ENCODE results near the gene FGF2.

The FGF2 gene

DNA sequence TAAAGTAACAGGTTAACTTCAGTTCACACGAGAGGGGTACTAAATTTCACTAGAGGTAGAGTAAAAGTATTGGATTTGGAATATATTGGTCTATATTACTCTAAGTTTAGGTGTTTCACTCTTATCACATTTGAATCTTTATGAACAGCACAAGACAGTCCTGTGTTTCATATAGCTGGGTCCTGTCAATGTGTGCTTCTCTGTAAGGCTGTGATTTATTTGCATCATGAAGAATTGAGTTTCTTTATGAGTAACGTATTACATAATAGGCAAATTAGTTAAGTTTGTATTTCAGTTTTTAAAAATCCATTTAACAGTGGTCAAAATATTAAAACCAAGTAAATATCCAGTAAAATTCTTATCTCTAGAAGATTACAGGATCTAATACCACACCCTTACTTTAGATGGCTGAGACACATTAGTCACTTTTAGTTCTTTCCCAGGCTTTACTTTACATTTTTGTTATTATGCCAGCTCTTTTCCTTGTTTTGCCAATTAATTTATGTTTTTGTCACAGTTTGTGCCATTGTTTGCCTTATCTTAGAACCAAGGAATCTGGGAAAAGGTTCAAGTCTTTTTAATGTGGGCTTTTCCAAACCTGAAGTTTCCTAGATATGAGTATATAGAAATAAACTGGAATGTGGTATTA, 63.6 kb downstream of the FGF2 start:
- no peak for DNase-seq (ENCODE audit: low read depth, low spot score)

DNA sequence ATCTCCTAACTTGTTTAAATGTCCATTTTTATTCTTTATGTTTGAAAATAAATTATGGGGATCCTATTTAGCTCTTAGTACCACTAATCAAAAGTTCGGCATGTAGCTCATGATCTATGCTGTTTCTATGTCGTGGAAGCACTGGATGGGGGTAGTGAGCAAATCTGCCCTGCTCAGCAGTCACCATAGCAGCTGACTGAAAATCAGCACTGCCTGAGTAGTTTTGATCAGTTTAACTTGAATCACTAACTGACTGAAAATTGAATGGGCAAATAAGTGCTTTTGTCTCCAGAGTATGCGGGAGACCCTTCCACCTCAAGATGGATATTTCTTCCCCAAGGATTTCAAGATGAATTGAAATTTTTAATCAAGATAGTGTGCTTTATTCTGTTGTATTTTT, 68.2 kb downstream of the FGF2 start:
- DNase-seq (ENCODE audit: low read depth, low spot score): no peak

DNA sequence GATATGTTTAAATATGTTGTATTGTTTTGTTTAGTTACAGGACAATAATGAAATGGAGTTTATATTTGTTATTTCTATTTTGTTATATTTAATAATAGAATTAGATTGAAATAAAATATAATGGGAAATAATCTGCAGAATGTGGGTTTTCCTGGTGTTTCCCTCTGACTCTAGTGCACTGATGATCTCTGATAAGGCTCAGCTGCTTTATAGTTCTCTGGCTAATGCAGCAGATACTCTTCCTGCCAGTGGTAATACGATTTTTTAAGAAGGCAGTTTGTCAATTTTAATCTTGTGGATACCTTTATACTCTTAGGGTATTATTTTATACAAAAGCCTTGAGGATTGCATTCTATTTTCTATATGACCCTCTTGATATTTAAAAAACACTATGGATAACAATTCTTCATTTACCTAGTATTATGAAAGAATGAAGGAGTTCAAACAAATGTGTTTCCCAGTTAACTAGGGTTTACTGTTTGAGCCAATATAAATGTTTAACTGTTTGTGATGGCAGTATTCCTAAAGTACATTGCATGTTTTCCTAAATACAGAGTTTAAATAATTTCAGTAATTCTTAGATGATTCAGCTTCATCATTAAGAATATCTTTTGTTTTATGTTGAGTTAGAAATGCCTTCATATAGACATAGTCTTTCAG, 68.8 kb downstream of the FGF2 start:
- no peak for DNase-seq (ENCODE audit: low read depth, low spot score)

DNA sequence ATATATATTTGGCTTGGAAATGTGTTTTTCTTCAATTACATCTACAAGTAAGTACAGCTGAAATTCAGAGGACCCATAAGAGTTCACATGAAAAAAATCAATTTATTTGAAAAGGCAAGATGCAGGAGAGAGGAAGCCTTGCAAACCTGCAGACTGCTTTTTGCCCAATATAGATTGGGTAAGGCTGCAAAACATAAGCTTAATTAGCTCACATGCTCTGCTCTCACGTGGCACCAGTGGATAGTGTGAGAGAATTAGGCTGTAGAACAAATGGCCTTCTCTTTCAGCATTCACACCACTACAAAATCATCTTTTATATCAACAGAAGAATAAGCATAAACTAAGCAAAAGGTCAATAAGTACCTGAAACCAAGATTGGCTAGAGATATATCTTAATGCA, 69.6 kb downstream of the FGF2 start:
- no peak for DNase-seq (ENCODE audit: low read depth, low spot score)

DNA sequence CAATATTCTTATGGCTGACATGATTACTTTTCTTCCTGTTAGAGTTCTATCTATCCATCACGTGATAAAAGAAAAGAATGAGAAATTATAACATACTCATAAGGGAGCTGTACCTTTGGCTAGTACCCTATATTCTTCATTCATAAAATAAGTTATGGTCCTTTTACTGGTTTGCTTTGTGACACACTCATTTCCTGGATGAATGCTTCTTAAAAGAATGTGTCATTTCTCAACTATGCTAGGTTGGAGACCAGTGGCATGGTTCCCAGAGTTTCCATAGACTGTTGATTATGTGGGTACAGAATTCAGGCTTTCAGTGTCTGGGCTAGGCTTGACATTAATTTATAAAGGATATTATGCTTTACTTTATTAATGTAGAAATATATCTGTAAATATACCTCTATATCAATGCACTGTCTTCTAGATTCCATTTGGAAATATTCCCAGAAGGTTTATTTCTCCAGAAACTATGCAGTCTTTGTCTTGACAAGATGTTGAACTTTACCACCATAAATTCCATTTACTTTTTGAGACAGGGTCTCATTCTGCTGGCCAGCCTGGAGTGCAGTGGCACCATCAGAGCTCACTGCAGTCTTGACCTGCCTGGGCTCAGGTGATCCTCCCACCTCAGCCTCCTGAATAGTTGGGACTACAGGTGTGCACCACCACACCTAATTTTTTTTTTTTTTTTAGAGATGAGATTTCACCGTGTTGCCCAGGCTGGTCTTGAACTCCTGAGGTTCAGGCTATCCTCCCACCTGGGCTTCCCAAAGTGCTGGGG, 71.9 kb downstream of the FGF2 start:
- no peak for DNase-seq (ENCODE audit: low read depth, low spot score)

DNA sequence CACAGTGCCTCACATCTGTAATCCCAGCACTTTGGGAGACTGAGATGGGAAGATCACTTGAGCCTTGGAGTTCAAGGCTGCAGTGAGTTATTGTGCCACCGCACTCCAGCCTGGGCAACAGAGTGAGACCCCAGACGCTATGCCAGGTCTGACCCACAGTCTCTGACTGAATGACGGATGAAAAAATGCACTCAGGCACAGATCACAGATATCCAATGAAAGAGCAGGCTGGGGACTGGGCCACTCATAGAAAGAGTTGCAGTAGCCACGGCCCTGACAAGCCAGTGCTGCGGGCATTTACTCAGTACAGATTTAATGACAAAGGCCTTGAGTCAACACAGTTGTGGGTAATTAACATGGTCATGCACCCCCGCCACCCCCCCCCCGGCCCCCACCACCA, 73.1 kb downstream of the FGF2 start:
- DNase-seq (ENCODE audit: low read depth, low spot score): no peak

DNA sequence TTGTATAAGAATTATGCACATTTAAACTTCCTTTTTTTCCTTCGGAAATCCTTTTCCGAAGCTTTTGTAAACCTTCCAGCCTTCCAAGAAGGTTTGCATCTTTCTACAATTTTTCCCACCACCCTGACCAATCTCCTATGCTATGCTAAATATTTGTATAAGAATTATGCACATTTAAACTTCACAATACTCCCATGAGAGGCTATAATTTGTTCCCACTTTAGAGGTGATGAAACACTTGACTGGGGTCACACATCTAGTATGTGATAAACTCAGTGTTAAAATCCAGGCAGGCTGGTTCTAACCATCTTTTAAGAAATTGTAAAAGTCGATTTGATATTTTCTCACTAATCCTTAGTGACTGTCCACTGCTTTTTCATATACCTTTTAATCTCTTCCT, 73.7 kb downstream of the FGF2 start:
- DNase-seq (ENCODE audit: low read depth, low spot score): no peak

DNA sequence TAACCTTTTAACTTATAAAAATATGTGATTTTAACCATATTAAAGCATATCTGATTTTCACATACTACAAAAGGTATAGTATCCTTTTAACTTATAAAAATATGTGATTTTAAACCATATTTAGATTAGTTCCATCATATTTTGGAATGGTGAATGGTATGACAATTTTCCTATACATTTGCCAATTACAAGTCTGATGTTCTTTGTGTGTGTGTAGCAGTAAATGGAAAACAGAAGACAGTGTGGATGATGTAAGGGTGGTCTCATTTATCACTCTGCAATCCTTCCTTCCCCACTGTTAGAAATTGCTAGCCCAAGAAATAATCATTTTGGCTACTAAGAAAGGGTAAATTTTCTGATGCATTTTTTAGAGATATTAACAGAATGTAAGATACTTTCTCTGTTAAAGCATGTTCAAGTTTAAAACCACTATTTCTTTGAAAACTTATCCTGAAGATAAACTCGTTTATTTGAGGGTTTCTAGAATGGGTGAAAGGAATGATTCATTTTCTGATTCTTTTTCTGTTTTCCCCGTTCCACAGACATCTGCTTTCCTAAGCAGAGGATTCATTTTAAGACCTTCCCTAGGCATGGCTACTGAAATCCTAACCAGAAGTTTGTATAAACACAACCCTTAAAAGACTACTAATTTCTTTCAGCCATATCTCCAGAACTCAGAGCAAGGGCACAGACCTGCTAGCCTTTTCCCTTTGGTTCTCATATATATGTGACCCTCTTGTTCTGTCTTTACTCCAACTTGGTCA, 74.8 kb downstream of the FGF2 start:
- no peak for DNase-seq (ENCODE audit: low read depth, low spot score)

DNA sequence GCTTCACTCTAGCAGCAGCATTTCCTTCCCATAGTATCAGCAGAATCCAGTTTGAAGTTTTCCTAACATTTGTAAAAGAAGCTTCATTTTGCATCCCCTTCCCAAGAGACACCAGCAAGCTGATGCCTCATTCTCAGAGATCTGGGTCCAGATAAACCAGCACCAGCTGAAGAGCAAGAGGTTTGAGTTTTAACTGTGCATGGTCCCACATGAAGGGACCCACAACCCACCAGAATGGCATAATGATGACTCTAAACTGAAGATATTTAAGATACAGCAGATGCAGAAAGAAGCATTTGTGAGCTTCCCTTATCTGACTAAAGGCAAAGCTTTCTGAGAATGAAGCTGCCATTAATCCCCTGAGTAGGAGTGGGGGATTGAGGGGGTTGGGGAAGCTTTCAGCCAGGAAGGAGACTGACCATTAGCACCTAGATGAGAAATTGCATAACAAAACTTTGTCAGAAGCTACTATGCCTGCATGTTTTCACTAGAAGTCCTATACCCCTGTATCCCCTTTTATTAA, 77.2 kb downstream of the FGF2 start:
- DNase-seq (ENCODE audit: low read depth, low spot score): no peak

DNA sequence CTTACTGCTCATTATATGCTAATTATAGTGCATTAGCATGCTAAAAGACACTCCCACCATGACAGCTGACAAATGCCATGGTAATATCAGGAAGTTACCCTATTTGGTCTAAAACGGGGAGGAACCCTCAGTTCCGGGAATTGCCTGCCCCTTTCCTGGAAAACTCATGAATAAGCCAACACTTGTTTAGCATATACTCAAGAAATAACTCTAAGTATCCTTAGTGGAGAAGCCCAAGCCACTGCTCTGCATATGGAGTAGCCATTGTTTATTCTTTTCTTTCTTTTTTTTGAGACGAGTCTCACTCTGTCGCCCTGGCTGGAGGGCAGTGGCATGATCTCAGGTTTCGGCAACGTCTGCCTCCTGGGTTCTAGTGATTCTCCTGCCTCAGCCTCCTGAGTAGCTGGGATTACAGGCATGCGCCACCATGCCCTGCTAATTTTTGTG, 80.3 kb downstream of the FGF2 start:
- no peak for DNase-seq (ENCODE audit: low read depth, low spot score)

DNA sequence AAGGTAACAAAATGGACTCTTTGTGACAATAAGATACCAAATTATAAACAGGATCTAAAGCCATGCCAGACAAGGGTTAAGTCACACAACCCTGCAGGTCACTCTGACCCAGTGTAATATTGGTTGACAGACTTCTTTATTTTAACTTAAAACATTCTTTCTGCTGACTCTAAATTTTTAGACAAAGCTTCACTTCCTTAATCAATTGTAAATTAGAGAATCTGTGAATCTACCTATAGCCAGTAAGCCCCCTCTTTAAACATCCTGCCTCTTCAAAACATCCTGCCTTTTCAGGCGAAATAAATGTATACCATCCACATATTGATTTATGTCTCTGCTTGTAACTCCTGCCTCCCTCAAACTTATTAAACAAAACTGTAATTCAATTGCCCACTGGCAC, 81.6 kb downstream of the FGF2 start:
- no peak for DNase-seq (ENCODE audit: low read depth, low spot score)

DNA sequence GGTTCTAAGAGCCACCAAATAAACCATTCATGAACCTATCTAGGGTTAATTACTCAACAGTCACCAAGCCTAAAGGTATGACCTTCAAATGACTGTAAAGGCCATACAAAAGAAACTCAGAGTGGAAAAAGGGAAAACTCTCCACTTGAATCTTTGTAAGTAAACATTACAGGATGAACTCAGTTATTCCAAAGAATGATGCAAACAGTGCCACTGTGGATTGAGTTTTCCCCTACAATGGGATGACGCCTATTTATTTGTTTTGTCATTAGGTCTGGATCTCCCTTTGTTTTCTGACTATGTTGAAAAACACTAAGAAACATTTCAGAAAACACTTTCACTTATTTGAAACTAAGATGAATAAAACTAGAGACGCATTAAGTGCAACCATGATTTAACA, 83.1 kb downstream of the FGF2 start:
- DNase-seq (ENCODE audit: low read depth, low spot score): no peak

DNA sequence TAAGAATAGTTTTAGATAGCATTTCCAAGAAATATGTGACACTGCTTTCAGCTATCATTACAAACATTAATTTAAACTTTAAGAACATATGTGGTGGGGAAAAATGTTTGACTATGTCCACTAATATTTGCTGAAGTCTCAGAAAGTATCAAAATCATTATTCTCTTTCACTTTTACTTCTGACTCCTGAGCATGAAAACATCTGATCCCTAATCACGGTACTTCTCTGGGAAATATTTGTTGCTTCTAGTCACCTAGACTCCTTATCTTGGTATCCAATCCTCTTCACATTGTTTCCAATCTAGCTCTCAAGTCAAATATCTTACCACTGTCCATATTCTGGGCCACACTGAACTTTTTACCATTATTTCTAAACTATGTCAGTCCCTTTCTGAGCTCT, 85.0 kb downstream of the FGF2 start:
- no peak for DNase-seq (ENCODE audit: low read depth, low spot score)

DNA sequence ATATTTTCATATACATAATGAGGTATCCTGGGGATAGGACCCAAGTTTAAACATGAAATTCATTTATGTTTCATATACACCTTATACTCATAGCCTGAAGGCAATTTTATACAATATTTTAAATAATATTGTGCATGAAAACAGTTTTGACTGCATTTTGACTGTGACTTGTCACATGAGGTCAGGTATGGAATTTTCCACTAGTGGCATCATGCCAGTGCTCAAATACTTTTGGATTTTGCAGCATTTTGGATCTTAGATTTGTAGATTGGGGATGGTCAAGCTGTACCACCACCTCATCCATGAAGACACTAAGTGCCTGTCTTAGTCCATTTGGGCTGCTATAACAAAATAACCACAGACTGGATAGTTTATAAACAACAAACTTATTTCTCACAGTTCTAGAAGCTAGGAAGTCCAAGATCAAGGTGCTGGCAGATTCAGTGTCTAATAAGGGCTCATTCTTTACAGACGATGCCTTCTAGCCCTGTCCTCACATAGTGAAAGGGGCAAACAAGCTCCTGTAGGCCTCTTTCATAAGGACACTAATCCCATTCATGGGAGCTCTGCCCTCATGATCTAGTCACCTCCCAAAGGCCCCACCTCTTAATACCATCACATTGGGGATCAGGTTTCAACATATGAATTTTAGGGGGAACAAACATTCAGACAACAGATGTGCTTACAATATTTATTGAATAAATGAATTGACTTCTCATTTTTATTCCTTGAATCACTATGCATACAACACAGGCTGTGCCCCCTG, 86.4 kb downstream of the FGF2 start:
- no peak for DNase-seq (ENCODE audit: low read depth, low spot score)

DNA sequence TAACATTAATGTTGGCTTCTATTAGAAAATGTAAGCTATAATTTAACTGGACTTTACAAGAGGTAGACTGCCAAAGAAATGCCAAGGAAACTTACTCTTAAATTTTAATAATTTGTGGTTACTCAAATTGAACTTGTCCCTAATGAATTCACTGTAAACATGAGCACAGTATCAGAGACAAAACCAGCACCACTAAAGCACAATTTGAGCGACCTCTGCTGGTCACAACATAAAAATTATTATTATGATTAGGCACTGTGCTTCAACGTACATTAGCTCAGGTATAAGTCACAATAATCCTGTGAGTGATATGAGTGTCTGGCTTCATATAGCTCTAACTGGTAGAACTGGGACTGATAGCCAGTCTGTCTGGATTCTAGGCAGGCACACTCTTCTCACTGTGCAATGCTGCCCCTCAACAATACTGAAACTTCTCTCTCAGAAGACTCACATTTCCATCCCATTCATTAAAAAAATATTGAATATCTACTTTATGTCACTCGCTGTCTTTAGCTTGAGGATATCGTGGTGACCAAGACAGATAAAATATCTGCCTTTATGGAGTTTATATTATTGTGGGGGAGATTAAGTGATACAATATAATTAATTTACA, 87.8 kb downstream of the FGF2 start:
- no peak for DNase-seq (ENCODE audit: low read depth, low spot score)

DNA sequence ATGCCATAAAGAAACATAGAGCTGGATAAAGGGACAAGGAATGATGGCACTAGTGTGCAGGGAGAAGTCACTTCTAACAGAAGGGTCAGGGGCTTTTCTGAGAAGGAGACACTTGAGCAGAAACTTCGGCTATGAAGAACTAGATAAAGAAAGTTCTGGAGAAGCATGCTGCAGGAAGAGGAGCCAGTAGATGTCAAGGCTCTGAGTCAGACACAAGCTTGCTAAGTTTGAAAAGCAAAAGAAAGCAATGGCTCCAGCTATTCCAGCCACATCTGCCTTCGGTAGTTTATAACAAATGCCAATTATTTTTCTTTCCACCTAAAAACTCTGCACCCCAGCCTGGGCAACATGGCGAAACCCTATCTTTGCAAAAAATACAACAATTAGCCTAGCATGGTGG, 88.3 kb downstream of the FGF2 start:
- DNase-seq (ENCODE audit: low read depth, low spot score): no peak

DNA sequence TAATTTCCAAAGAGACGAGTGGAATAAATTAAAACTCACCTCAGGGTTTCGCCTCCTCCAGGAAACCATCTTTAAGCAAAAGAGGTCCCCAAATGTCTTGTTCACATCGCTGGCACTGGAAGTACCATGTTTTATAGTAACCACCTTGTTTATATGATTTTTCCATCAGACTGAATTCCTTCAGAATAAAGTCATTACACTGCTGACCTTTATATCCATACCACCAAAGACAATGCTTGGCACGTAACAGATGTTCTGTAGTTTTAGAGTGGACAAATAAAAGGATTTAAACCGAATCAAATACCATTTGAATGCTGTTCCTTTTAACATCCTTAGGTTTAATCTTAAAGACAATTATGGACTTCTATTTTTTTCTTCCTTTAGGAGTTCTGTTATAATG, 91.1 kb downstream of the FGF2 start:
- DNase-seq (ENCODE audit: low read depth, low spot score): no peak

DNA sequence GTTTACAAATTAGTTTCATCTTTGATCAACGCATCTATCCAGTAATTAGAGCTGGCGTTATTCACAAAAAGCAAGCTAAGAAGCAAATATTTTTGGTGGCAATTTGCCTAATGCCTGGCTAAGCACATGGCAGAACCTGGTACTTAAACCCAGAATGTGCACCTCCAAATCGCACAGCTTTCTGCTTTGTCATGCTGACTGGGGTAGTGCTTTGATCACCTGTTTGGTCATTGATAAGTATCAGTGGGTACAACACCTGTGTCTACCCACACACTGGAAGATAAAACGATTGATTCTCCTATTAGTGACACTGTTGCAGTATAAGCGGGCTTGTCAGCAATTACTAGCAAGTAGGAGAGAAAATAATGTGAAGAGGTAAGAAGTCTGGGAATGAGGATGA, 93.8 kb downstream of the FGF2 start:
- no peak for DNase-seq (ENCODE audit: low read depth, low spot score)

DNA sequence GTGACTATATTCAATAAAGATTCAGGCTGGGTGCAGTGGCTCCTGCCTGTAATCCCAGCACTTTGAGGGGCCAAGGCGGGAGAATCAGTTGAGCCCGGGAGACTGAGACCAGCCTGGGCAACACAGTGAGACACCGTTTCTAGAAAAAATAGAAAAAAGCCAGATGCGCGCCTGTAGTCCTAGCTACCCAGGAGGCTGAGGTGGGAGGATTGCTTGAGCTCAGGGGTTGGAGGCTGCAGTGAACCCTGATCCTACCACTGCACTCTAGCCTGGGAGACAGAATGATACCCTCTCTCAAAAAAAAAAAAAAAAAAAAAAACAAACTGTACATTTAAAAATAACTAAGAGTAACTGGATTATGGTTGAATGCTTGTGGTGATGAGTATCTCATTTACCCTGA, 94.7 kb downstream of the FGF2 start:
- DNase-seq (ENCODE audit: low read depth, low spot score): no peak

DNA sequence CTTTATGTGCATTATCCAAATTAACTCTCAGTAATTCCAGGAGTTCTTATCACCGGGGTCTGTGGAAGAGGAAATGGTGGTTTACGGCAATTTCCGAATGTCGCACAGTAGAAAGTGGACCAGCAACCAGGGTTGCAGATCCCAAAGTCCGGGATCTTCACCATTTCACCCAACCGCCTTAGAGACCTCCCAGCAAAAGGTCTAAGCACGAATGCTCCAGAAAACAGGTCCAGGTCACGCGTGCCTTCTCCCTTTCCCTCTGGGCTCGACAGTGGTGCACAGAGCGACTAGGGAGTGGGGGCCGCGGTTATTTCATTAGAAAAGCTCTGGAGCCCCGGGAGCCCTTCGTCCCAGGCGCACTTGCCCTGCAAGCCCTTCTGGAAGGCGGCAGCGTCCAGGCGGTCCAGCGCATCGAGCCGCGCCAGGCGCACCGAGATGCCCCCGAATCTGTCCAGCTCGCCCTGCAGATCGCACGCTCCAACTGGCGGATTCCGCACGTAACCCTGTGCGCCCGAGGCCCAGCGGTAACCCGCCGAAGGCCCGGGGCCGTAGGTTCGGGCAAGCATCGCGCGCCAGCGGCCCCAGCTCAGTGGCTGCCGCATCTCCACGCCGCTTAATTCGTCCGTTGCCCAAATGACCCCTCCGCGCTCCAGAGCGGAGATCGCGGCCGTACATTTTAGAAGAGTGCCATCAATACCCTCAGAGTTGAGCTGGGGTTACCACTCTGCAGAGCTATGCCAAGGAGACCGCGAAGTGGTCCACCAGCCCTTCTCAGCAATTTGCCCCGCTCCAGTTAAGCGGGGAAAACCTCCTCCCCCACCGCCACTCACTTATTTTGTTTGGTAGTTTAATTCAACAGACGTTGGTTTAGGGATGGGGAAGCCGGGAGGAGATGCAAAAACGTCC, 95.6 kb downstream of the FGF2 start, which contains the start of gene NUDT6:
Gene NUDT6, minus strand, starts transcription at position 627 of the 906 bp plus-strand sequence. Its CDS starts 25 bp downstream, at position 602.
- no peak for DNase-seq (ENCODE audit: low read depth, low spot score)
